Renal cortical epithelial cell (primary cell): ENCODE measurements around the gene NFE2L1. TPM values are rescaled to one million over a fixed set of nuclear protein-coding genes. Genes with fewer than 3 reads are reported as not detected.
"Not testable (repeated sequence)": the region's sequence is repeated elsewhere in the genome, so short reads cannot be mapped to it uniquely, and the experiment has no call there.

ENCODE experiments used
- DNase-seq: peaks from one replicate; pipeline ENCODE4 v3.0.0-alpha.2; 2011; ENCODE audit warnings: low read depth
- total RNA-seq: library from RNA; depleted of rRNA; stranded (reverse); fragments of >200 nt; gene quantifications from 2 replicates; pipeline ENCODE4 v1.2.3, GENCODE V29; 2014

Gene NFE2L1
- total RNA-seq, 1 donor from 2014 or later, result 267 TPM

- peak; percentile 64 for DNase-seq
These were observed 24.6 kb upstream of the NFE2L1 start for GRCh38 chr17:48023400-48024148.

DNA sequence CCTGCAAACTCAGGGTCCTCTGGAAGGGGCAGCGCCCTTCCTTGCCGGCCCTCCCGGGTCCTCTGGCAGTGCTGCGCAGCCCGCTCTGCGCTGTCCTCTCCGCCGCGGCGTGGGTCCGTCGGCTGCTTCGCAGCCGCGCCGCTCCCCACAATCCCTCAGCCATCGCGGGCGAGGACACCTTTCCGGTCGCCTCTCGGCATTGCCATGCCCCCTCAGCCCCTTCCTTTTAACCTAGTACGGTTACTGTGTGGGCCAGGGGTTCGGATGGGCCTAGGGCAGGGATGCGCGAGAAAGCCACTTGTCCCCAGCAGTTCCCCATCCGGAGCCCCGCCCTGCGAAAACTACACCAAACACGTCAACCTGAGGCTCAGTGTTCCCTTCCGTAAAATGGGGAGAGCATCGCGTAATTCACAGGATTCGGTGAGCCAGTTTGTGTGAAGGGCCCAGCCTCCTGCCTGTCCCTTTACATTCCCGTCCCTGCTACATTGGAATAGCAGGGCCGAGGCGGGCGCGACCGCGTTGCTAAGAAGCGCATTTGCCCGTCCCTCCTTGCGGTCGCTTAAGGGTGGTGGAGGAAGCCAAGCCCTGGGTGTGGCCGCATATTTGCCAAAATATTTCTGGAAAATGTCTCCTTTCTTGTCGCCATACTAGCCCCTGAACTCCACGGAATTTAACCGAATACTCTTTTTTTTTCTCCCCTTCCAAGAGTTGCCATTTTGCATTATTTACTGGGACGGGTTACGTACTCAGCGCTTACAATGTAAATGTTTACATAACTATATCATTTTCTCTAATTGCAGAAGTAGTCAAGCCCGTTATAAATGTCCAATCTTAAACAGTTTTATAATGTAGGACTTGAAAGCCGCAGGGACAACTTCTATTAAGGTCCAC lies 23.8 kb upstream of the NFE2L1 start:
- peak; percentile 41 for DNase-seq

GRCh38 chr17:48025040-48025903 lies 22.9 kb upstream of the NFE2L1 start:
- peak; percentile 94 for DNase-seq

- peak; percentile 62 for DNase-seq
These were observed 22.2 kb upstream of the NFE2L1 start for GRCh38 chr17:48025904-48026501.

DNA sequence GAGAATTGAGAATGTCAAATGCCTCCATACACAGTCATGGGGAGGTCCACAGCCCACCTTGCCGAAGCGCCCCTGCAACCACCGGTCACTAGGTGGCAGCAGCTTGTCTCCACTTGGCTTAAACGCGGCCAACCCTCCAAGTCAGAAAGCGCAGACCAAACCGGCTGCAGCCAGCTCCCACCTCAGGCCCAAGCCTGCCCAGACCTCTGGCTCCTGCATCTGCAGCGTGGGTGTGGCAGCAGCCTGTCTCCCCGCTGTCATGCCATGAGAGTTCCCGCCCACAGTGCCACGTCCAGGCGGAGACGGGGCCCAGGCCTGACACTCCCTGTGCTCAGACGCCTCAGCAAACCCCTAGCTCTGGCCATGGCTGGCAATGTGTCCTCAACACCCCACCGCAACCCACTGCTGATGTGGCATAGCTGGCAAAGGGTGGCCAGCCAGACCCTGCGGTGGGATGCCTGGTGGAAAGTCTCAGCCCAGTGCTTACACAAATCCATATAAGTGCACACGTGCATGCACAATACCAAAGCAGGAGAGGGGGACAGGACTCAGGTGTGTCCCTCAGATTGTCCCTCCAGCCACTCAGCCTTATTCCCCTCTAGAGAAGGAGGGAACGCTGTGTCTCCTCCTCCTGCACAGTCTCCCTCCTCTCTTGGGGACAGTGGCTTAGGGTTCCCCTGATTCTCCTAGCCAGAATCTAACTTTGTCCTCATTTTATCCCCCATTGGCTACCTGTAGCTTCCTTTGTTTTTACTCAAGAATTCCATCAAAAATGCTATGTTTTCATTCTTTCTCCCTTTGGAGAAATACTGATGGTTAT lies 21.4 kb upstream of the NFE2L1 start:
- DNase-seq, result peak; percentile 78

DNA sequence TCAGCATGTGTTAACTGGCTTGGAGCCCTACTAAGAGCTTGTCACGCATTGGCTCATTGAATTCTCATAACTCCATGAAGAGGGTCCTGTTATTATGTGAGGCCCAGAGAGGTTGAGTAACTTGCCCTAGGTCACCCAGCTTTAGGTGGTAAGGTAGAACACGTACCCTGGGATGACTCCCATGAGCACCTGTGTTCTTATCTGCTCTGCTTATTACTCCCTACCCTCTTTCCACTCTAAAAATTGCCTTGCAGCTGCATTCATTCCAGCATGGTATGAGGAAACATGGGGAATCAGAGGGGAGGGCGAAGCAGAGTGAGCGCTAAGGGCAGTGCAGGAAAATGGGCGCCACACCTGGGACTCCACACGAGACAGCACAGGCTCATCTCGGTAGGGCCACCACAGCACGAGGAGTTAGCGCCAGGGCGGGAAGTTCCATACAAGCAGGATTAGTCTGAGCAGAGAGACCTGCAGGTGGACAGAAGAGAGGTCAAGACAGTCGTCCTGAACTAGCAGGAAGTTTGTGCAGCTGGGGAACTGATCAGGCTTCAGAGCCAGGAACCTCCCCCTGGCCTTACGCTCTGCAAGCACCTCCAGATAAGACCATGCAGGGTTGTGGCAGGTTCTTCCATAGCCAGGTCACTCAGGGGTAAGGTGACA lies 20.7 kb upstream of the NFE2L1 start:
- no peak for DNase-seq

GRCh38 chr17:48028736-48029135 lies 19.4 kb upstream of the NFE2L1 start:
- DNase-seq, result no peak

DNA sequence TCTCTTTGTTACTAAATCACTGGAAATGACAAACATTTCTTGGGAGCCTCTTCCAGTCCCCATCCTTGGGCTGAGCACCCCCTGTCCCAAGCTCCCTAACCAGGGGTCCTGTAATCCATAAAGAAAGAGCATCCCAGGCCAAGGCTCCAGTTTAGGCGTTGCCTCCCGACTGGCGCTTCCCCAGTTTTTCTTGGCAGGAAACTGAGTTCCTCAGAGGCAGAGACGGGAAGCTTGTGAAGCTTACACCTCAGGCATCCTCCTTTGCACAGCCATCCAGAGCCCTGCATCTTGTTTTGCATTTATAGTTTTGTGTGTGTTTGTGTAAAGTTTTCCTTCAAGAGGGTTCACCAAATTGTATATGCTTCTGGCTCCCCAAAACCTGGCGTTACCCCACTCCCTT lies 17.6 kb upstream of the NFE2L1 start:
- DNase-seq, result no peak

DNA sequence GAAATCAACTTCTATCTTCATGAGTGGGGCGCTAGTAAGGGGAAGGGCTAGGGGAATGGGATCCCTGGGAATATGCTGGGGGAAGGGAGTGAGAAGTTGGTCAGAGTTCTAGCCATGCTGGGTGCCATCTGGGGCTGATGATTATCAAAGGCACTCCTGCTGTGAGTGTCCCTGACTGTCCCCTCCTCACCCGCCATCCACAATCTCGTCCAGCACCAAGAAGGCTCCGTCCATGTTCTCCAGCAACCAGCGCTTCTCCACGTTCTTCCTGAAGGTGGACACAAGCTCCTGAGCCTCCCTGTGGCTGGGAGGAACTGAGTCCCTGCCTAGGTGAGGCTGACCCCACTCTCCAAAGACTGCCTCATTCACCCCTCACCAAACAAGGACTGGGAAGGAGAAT lies 16.2 kb upstream of the NFE2L1 start:
- DNase-seq, result no peak

GRCh38 chr17:48034734-48035133 lies 13.4 kb upstream of the NFE2L1 start:
- DNase-seq, result not testable (repeated sequence)

DNA sequence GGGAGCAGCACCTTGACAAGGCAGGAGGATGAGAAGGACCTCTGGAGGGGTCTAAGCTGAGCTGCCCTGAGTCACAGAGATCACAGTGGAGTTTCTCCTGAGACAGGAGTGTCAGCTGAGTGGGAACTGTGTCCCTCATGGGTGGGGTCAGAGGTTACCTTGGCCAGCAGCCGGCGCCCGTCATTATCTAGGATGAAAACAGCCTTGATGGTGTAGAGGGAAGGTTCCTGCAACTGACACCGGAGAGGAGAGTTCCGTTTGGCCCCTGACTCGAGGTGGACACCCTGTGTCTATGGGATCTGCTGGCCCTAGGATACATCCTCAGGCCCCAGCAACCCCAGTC lies 11.5 kb upstream of the NFE2L1 start:
- DNase-seq, result no peak

DNA sequence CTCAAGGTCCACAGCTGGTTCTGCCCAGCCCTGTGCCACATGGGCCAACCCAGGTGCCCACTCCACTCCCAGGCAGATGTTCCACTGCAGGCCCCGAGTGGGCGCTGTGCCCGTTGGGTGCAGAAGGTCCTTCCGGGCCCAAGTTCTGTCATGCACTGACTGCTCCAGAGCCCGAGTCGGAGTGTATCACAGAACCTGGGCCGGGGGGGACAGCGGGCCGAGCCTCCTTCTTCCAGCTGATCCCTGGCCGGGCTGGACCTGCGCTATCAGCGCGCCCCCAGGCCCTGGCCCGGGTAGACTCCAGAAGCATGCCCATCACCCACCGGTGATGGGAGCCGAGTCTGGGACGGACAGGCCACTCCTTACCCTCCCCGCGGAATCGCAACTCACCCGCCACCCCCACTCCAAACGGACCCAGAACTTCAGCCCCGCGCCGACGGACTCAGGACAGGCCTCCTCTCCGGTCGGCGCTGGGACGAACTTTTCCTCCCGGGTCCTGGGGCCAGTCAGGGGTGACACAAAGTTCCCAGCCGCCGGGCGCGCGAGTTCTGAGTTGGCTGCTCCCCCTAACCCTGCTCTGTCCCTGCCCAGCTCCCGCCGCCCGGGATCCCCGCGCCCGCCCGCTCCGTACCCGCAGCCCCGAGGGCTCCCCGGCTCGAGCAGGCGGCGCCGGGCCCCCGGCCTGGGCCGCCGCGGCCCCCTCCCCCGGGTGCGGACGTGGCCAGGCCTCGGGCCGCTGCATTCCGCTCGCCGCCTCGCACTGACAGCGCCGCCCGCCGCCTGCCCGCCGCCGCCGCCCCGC lies 10.9 kb upstream of the NFE2L1 start, which contains the start of gene COPZ2:
Gene COPZ2, minus strand, starts transcription at position 762 of the 802 bp plus-strand sequence. Its CDS starts 20 bp downstream, at position 742.
- no peak for DNase-seq

DNA sequence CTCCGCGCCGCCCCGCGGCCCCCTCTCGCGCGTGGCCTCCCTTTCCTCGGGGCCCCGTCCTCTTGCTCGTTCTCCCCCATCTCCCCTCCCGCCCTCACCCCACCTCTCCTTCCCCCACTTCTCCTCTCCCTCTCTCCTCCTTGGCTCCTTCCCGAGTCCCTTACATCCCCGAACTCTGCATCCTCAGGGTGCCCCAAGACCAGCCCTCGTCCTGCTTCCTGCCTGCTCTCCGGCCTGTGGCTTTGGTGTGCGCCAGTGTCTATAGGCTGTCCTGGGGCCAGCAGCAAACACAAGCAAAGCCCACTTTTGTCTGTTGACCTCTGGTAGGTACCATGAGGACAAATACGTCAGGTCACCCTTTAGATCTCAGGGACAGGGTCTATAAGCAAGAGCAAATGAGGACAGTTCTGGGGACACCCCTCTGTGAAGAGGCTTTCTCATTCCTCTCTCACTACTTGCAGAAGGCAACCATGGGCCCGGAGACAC lies 10.3 kb upstream of the NFE2L1 start:
- no peak for DNase-seq

DNA sequence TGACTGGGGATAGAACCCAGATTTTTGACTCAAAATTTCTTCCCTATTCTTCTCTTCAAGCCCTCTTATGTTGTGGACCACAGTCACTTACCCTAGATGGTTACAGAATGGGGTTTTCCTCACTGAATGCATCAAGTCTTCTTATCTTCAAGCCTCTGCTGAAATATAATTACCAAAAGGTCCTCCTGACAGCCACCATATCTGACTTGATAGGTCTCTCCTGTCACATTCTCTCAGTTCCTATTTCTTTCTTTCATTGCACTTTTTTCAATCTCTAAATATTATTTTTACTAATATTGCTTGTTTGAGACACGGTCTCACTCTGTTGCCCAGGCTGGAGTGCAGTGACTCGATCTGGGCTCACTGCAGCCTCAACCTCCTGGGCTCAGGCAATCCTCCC lies 9.5 kb upstream of the NFE2L1 start:
- DNase-seq, result no peak

- DNase-seq, result no peak
These were observed 5.0 kb upstream of the NFE2L1 start for GRCh38 chr17:48043176-48043575.

- no peak for DNase-seq
These were observed 3.3 kb upstream of the NFE2L1 start for GRCh38 chr17:48044851-48045250.

GRCh38 chr17:48045316-48046001 lies 2.7 kb upstream of the NFE2L1 start:
- DNase-seq, result no peak

DNA sequence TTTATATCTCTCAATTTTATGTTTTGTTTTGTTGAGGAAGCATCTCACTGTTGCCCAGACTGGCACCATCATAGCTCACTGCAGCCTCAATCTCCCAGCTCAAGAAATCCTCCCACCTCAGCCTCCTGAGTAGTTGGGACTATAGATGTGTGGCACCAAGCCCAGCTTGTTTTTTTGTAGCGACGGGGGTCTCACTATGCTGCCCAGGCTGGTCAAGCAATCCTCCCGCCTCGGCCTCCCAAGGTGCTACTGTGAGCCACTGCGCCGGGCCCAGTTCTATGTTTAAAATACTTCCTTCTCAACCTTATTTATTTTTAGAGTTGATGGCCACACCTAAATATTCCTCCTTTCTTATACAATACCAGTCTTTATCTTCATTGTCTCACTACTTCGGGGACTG lies 1.9 kb upstream of the NFE2L1 start:
- no peak for DNase-seq
